ENCODE measurements around the gene KCNK5. TPM values are rescaled to one million over a fixed set of nuclear protein-coding genes. Genes with fewer than 3 reads are reported as not detected.

Gene KCNK5
- total and polyA plus RNA-seq, 2 of the 8 experiments (the other 6 are each of a cell fraction or from before 2014, with no cell fraction given) = 20.9 to 44.3 TPM

DNA sequence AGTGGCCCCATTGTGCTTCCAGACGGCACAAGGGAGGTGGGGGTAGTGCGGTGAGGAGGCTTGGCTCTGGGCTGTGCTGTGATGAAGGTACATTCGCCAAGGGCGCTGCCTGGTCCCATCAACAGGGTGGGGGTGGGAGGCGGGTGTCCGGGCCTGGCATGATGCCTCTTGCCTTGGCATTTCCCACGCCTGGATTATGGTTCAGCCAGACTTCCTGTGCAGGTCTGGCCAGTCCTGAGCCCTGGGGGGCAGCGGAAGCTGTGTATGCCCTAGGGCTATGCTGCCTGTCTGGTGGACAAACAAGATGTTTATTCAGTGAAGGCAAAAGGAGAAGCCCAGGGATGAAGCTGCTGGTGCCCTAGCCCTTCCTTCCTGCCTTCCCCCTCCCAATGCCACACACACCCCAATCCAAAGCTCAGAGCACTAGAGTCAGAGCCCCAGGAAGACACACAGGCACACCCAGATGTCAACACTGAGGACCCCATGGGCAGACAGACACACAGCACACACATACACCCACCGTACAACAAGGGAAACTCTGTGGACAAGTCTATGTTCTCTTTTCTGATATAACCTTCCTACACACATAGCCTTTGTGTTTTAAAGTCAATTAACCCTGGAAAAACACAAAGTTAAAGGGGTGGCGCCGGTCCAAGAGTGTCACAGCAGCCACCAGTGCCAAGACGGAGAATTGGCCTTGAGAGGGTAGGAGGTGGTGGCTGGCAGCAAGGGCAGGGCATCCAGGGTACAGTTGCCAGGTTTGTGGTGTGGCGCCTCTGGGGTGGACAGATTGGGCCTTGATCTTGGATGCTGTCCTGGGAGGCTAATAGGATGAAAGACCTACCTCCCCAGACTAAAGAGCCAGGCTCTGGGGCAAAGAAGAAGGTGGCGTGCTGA, 59.6 kb downstream of the KCNK5 start (continued):
- TF ChIP-seq, protein P1, sequence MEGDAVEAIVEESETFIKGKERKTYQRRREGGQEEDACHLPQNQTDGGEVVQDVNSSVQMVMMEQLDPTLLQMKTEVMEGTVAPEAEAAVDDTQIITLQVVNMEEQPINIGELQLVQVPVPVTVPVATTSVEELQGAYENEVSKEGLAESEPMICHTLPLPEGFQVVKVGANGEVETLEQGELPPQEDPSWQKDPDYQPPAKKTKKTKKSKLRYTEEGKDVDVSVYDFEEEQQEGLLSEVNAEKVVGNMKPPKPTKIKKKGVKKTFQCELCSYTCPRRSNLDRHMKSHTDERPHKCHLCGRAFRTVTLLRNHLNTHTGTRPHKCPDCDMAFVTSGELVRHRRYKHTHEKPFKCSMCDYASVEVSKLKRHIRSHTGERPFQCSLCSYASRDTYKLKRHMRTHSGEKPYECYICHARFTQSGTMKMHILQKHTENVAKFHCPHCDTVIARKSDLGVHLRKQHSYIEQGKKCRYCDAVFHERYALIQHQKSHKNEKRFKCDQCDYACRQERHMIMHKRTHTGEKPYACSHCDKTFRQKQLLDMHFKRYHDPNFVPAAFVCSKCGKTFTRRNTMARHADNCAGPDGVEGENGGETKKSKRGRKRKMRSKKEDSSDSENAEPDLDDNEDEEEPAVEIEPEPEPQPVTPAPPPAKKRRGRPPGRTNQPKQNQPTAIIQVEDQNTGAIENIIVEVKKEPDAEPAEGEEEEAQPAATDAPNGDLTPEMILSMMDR (IDR thresholded peaks at IDR 0.05; ENCODE audit: control extremely low read depth in 1 of 3, insufficient read depth in 1 of 3, low read depth in 1 of 3, low read length in 3 of 3) = no peak
- TF ChIP-seq BRCA1 (IDR thresholded peaks at IDR 0.05; ENCODE audit: low read depth, low read length) (no peak), BACH1 (IDR thresholded peaks at IDR 0.05; ENCODE audit: low read length) (no peak), SRF (IDR thresholded peaks at IDR 0.05; ENCODE audit: low read depth, low read length) (no peak), JUN (IDR thresholded peaks at IDR 0.05; ENCODE audit: low read depth, low read length) (no peak), TBP (IDR thresholded peaks at IDR 0.05; ENCODE audit: low read depth, low read length) (no peak)
